Spleen (tissue), 7 donors: ENCODE results near the gene SLC4A1AP.

ENCODE experiments used
- POLR2A ChIP-seq, 3 donors: fragments of 450-650 bp; IDR thresholded peaks; one replicate each; pipeline ENCODE4 v1.5.1; 2017; ENCODE audit warnings: antibody characterized with exemption in 3 of 3, mild to moderate bottlenecking in 1 of 3
- POLR2AphosphoS5 ChIP-seq, 3 donors: sonication (generic); formaldehyde crosslinking; IDR thresholded peaks; one replicate each; pipeline ENCODE4 v1.5.1; 2017; ENCODE audit warnings: antibody characterized with exemption in 3 of 3
- TF ChIP-seq, protein P1 (sequence below), 11 experiments: fragments of 200-600 bp in 7 of 11; fragments of 450-650 bp in 4 of 11; sonication (generic) in 4 of 11; IDR thresholded peaks in 8 of 11; conservative IDR thresholded peaks in 3 of 11; 1 replicate in 7 of 11; 2 replicates in 4 of 11; pipeline versions ENCODE4 v1.4.0 to v1.8.0; 2016 to 2021; ENCODE audit warnings: antibody characterized with exemption in 11 of 11, inconsistent platforms in 4 of 11, mild to moderate bottlenecking in 1 of 11
- donor health status: DM: no; HTN: no; CAD: no; lungs with moderate emphysema.
- donor health status: DM: no; HTN: no; CAD: no.
- donor health status: DM: no; HTN: no; CAD: no.

DNA sequence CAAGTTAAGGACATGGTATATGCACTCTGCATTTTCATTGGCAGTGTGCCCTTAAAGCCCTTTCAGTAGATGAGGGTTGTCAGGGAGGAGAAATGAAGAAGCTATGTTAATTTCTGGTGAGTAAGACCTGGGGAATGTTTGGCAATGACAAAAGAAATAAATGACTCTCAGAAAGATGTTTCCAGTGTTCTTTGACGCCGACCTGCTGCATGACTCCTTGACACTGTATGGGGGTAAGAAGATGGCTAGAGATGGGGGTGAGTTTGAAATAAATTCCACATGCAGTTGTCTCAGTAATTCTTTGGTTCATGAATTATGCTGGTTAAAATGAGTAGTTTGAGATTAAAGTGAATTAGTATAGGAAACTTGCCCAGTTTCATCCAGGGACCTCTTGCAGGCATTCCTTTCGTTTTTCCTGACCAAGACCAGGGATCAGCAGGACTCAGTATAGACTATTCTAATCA, 40.7 kb upstream of the SLC4A1AP start:
- TF ChIP-seq, protein P1, sequence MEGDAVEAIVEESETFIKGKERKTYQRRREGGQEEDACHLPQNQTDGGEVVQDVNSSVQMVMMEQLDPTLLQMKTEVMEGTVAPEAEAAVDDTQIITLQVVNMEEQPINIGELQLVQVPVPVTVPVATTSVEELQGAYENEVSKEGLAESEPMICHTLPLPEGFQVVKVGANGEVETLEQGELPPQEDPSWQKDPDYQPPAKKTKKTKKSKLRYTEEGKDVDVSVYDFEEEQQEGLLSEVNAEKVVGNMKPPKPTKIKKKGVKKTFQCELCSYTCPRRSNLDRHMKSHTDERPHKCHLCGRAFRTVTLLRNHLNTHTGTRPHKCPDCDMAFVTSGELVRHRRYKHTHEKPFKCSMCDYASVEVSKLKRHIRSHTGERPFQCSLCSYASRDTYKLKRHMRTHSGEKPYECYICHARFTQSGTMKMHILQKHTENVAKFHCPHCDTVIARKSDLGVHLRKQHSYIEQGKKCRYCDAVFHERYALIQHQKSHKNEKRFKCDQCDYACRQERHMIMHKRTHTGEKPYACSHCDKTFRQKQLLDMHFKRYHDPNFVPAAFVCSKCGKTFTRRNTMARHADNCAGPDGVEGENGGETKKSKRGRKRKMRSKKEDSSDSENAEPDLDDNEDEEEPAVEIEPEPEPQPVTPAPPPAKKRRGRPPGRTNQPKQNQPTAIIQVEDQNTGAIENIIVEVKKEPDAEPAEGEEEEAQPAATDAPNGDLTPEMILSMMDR (IDR thresholded peaks at IDR 0.05 in 8 of 11, conservative IDR thresholded peaks at IDR 0.05 in 3 of 11) = no peak
- TF ChIP-seq POLR2A (IDR thresholded peaks at IDR 0.05) = no peak
- no peak for TF ChIP-seq POLR2AphosphoS5 (IDR thresholded peaks at IDR 0.05)
